Fibroblast of pulmonary artery (primary cell): ENCODE measurements around the gene AP2S1.

Experiments
- DNase-seq: peaks from one replicate; pipeline ENCODE4 v3.0.0-alpha.2; 2010; ENCODE audit warnings: low read depth
- H3K4me3 ChIP-seq: replicated peaks from 2 replicates; pipeline ENCODE4 v1.5.1; 2011; ENCODE audit warnings: low read depth, mild to moderate bottlenecking, control low read depth, low read length, moderate library complexity
- TF ChIP-seq, protein P1 (sequence below): IDR thresholded peaks from 2 replicates; pipeline ENCODE4 v1.5.1; 2011; ENCODE audit warnings: mild to moderate bottlenecking, control low read depth, low read length, inconsistent platforms; ENCODE audit errors: missing control alignments

Gene AP2S1

DNA sequence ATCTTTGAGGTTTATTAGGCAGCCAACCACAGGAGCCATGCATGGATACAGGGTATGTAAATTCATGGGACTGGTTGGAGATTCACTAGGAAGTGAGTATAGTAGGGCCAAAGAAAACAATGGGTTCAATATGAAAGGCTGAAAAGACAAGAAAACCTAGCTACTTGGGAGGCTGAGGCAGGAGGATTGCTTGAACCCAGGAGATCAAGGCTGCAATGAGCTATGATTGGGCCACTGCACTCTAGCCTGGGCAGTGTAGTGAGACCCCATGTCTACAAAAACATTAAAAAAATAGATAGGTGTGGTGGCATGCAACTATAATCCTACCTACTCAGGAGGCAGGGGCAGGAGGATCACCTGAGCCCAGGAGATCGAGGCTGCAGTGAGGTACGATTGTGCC is 51.9 kb downstream of the AP2S1 start:
- H3K4me3 ChIP-seq = no peak overlapping the region
- no peak for DNase-seq
- TF ChIP-seq, protein P1, sequence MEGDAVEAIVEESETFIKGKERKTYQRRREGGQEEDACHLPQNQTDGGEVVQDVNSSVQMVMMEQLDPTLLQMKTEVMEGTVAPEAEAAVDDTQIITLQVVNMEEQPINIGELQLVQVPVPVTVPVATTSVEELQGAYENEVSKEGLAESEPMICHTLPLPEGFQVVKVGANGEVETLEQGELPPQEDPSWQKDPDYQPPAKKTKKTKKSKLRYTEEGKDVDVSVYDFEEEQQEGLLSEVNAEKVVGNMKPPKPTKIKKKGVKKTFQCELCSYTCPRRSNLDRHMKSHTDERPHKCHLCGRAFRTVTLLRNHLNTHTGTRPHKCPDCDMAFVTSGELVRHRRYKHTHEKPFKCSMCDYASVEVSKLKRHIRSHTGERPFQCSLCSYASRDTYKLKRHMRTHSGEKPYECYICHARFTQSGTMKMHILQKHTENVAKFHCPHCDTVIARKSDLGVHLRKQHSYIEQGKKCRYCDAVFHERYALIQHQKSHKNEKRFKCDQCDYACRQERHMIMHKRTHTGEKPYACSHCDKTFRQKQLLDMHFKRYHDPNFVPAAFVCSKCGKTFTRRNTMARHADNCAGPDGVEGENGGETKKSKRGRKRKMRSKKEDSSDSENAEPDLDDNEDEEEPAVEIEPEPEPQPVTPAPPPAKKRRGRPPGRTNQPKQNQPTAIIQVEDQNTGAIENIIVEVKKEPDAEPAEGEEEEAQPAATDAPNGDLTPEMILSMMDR = no peak

- TF ChIP-seq, protein P1 = no peak
- no peak for DNase-seq
- H3K4me3 ChIP-seq = no peak overlapping the region
Observed at GRCh38 chr19:46797881-46798280, 52.8 kb downstream of the AP2S1 start.

- no peak overlapping the region for H3K4me3 ChIP-seq
- no peak for DNase-seq
Observed at GRCh38 chr19:46791944-46792343, 58.7 kb downstream of the AP2S1 start.

GRCh38 chr19:46789371-46789770 is 61.3 kb downstream of the AP2S1 start:
- no peak for DNase-seq
- no peak overlapping the region for H3K4me3 ChIP-seq
- TF ChIP-seq, protein P1 = no peak

More at GRCh38 chr19:46791944-46792343, 58.7 kb downstream of the AP2S1 start:
- TF ChIP-seq, protein P1 = no peak

- TF ChIP-seq, protein P1 = no peak
- H3K4me3 ChIP-seq = no peak overlapping the region
- DNase-seq = no peak
Observed at GRCh38 chr19:46788968-46789338, 61.7 kb downstream of the AP2S1 start.

- TF ChIP-seq, protein P1 = no peak
- H3K4me3 ChIP-seq = peak within 1 kb of the TSS; percentile 87
- DNase-seq = peak; percentile 96
Observed at GRCh38 chr19:46788262-46788967, 62.2 kb downstream of the AP2S1 start, which contains the start of gene SLC1A5. TSS of gene SLC1A5 (minus strand) at chr19:46788594. CDS start at chr19:46787965, 629 bp downstream.
